ENCODE measurements around the gene TXNDC17.
A peak's percentile ranks its signal among the peaks of the same experiment; 100 is the strongest.

TXNDC17 gene

GRCh38 chr17:6666077-6666521, 25.2 kb downstream of the TXNDC17 start:
- peak; percentile 66 for DNase-seq

- DNase-seq = no peak
Observed at GRCh38 chr17:6666557-6666956, 25.7 kb downstream of the TXNDC17 start.

GRCh38 chr17:6667516-6667915, 26.7 kb downstream of the TXNDC17 start:
- no peak for DNase-seq

- no peak for DNase-seq
Observed at GRCh38 chr17:6668219-6668618, 27.4 kb downstream of the TXNDC17 start.

- DNase-seq = no peak
Observed at GRCh38 chr17:6668727-6669425, 28.0 kb downstream of the TXNDC17 start.

GRCh38 chr17:6669479-6670212, 28.8 kb downstream of the TXNDC17 start:
- no peak for DNase-seq

GRCh38 chr17:6670571-6670970, 29.7 kb downstream of the TXNDC17 start:
- no peak for DNase-seq

GRCh38 chr17:6670999-6671398, 30.1 kb downstream of the TXNDC17 start:
- no peak for DNase-seq

GRCh38 chr17:6671431-6671830, 30.6 kb downstream of the TXNDC17 start:
- DNase-seq = no peak

GRCh38 chr17:6674586-6674985, 33.7 kb downstream of the TXNDC17 start:
- DNase-seq = no peak

- DNase-seq = no peak
Observed at GRCh38 chr17:6675201-6675825, 34.5 kb downstream of the TXNDC17 start.

GRCh38 chr17:6676802-6677157, 35.9 kb downstream of the TXNDC17 start:
- DNase-seq = no peak

- DNase-seq = no peak
Observed at GRCh38 chr17:6677158-6677831, 36.4 kb downstream of the TXNDC17 start.

- DNase-seq = no peak
Observed at GRCh38 chr17:6677946-6678345, 37.1 kb downstream of the TXNDC17 start.

GRCh38 chr17:6679241-6679640, 38.4 kb downstream of the TXNDC17 start:
- no peak for DNase-seq

- DNase-seq = no peak
Observed at GRCh38 chr17:6681176-6681575, 40.3 kb downstream of the TXNDC17 start.

- no peak for DNase-seq
Observed at GRCh38 chr17:6681671-6682070, 40.8 kb downstream of the TXNDC17 start.

GRCh38 chr17:6682339-6682738, 41.5 kb downstream of the TXNDC17 start:
- no peak for DNase-seq

- DNase-seq = no peak
Observed at GRCh38 chr17:6683081-6683684, 42.3 kb downstream of the TXNDC17 start.

GRCh38 chr17:6683730-6684459, 43.0 kb downstream of the TXNDC17 start:
- no peak for DNase-seq

GRCh38 chr17:6684460-6684783, 43.6 kb downstream of the TXNDC17 start:
- no peak for DNase-seq

Measured in activated CD8-positive, alpha-beta memory T cell treated with anti-CD3 and anti-CD28 coated beads, Interleukin-2, amount 50 U/mL, for 48 hours (primary cell).